ENCODE measurements around the gene FAT3.

FAT3 gene

DNA sequence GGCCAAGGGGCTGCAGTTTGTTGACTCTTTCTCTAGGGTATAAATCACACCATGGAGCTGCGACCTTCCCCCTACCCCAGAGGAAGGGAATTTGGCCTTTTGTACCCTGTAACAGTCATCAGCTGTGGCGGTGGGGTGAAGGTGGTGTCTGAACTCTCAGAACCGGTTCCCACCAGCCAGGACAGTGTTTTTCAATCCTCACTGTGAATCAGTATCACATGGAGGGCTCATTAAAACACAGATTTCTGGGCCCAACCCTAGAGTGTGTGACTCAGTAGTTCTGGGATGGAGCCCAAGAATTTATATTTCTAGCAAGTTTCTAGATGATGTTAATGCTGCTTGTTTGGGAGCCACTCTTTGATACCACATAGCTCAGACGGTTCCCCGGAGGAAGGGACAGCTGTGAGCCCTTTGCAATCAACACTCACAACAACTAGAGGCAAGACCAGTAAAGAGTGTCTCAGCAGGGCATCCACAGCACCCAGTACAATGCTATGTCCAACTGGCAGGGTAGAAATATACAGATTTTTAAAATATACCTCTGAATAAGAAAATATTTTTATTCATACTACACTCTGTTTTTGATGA is 43.9 kb upstream of the FAT3 start:
- Histone ChIP-seq H3K9me3 (replicated peaks; ENCODE audit: insufficient read depth, low read length) (no peaks in the 10 kb centered on the region), H3K27ac (ENCODE audit: low read length) (no peak overlapping the region), H3K4me3 (ENCODE audit: low read length) (no peak overlapping the region), H3K9me2 (replicated peaks; ENCODE audit: insufficient read depth, low read length) (no peaks in the 10 kb centered on the region), H3F3A (ENCODE audit: insufficient read depth, low read length) (no peaks in the 10 kb centered on the region), H3K79me2 (ENCODE audit: low read length) (no peaks in the 10 kb centered on the region), H3K4me2 (ENCODE audit: low read depth, low read length) (no peak overlapping the region), H3K9ac (ENCODE audit: low read length) (no peak overlapping the region), H4K20me1 (ENCODE audit: insufficient read depth, low read length) (no peaks in the 10 kb centered on the region), H3K4me1 (ENCODE audit: low read length) (no peaks in the 10 kb centered on the region), H3K36me3 (replicated peaks; ENCODE audit: insufficient read depth, low read length) (no peaks in the 10 kb centered on the region), H3K27me3 (replicated peaks; ENCODE audit: insufficient read depth, low read length) (no peaks in the 10 kb centered on the region), H2AFZ (ENCODE audit: low read length) (no peak overlapping the region)
- no peak for DNase-seq
- TF ChIP-seq, protein P1, sequence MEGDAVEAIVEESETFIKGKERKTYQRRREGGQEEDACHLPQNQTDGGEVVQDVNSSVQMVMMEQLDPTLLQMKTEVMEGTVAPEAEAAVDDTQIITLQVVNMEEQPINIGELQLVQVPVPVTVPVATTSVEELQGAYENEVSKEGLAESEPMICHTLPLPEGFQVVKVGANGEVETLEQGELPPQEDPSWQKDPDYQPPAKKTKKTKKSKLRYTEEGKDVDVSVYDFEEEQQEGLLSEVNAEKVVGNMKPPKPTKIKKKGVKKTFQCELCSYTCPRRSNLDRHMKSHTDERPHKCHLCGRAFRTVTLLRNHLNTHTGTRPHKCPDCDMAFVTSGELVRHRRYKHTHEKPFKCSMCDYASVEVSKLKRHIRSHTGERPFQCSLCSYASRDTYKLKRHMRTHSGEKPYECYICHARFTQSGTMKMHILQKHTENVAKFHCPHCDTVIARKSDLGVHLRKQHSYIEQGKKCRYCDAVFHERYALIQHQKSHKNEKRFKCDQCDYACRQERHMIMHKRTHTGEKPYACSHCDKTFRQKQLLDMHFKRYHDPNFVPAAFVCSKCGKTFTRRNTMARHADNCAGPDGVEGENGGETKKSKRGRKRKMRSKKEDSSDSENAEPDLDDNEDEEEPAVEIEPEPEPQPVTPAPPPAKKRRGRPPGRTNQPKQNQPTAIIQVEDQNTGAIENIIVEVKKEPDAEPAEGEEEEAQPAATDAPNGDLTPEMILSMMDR (IDR thresholded peaks at IDR 0.05; ENCODE audit: low read length): no peak
- TF ChIP-seq EZH2phosphoT487 (IDR thresholded peaks at IDR 0.05; ENCODE audit: low read length) (no peak), EZH2 (optimal IDR thresholded peaks at IDR 0.05; ENCODE audit: low read depth, low read length) (no peak)

GRCh38 chr11:92190535-92191206 is 33.9 kb upstream of the FAT3 start:
- Histone ChIP-seq H3F3A (ENCODE audit: insufficient read depth, low read length) (no peaks in the 10 kb centered on the region), H3K9ac (ENCODE audit: low read length) (no peak overlapping the region), H4K20me1 (ENCODE audit: insufficient read depth, low read length) (no peaks in the 10 kb centered on the region), H3K27me3 (replicated peaks; ENCODE audit: insufficient read depth, low read length) (no peaks in the 10 kb centered on the region), H3K4me1 (ENCODE audit: low read length) (no peaks in the 10 kb centered on the region), H3K4me3 (ENCODE audit: low read length) (no peak overlapping the region), H3K9me3 (replicated peaks; ENCODE audit: insufficient read depth, low read length) (no peaks in the 10 kb centered on the region), H3K4me2 (ENCODE audit: low read depth, low read length) (no peak overlapping the region), H3K9me2 (replicated peaks; ENCODE audit: insufficient read depth, low read length) (no peaks in the 10 kb centered on the region), H3K79me2 (ENCODE audit: low read length) (no peaks in the 10 kb centered on the region), H3K36me3 (replicated peaks; ENCODE audit: insufficient read depth, low read length) (no peaks in the 10 kb centered on the region), H2AFZ (ENCODE audit: low read length) (no peak overlapping the region), H3K27ac (ENCODE audit: low read length) (no peak overlapping the region)
- no peak for DNase-seq
- no peak for TF ChIP-seq EZH2 (optimal IDR thresholded peaks at IDR 0.05; ENCODE audit: low read depth, low read length)
- TF ChIP-seq, protein P1 (IDR thresholded peaks at IDR 0.05; ENCODE audit: low read length): no peak
- no peak for TF ChIP-seq EZH2phosphoT487 (IDR thresholded peaks at IDR 0.05; ENCODE audit: low read length)

GRCh38 chr11:92192141-92192540 is 32.5 kb upstream of the FAT3 start:
- Histone ChIP-seq H3K4me1 (ENCODE audit: low read length) (no peaks in the 10 kb centered on the region), H3K4me2 (ENCODE audit: low read depth, low read length) (no peak overlapping the region), H3K9ac (ENCODE audit: low read length) (no peak overlapping the region), H3K79me2 (ENCODE audit: low read length) (no peaks in the 10 kb centered on the region), H3F3A (ENCODE audit: insufficient read depth, low read length) (no peaks in the 10 kb centered on the region), H3K4me3 (ENCODE audit: low read length) (no peak overlapping the region), H4K20me1 (ENCODE audit: insufficient read depth, low read length) (no peaks in the 10 kb centered on the region), H3K27me3 (replicated peaks; ENCODE audit: insufficient read depth, low read length) (no peaks in the 10 kb centered on the region), H3K9me3 (replicated peaks; ENCODE audit: insufficient read depth, low read length) (no peaks in the 10 kb centered on the region), H2AFZ (ENCODE audit: low read length) (no peak overlapping the region), H3K9me2 (replicated peaks; ENCODE audit: insufficient read depth, low read length) (no peaks in the 10 kb centered on the region), H3K36me3 (replicated peaks; ENCODE audit: insufficient read depth, low read length) (no peaks in the 10 kb centered on the region), H3K27ac (ENCODE audit: low read length) (no peak overlapping the region)
- no peak for TF ChIP-seq EZH2phosphoT487 (IDR thresholded peaks at IDR 0.05; ENCODE audit: low read length)
- TF ChIP-seq, protein P1 (IDR thresholded peaks at IDR 0.05; ENCODE audit: low read length): no peak
- no peak for TF ChIP-seq EZH2 (optimal IDR thresholded peaks at IDR 0.05; ENCODE audit: low read depth, low read length)
- no peak for DNase-seq
